Loucy (cell line): ENCODE measurements around the gene CAMK1D.
"Not testable (repeated sequence)": the region's sequence is repeated elsewhere in the genome, so short reads cannot be mapped to it uniquely, and the experiment has no call there.

Experiments
- H2AFZ ChIP-seq: fragments of 200-600 bp; sonication (generic); 2 replicates; pipeline ENCODE4 v1.6.0; 2016; ENCODE audit warnings: antibody characterized with exemption, mild to moderate bottlenecking, low read length, moderate library complexity
- H3F3A ChIP-seq: fragments of 200-600 bp; 2 replicates; pipeline ENCODE4 v1.6.0; 2016; ENCODE audit warnings: antibody characterized with exemption, low read depth, mild to moderate bottlenecking
- H3K27me3 ChIP-seq: fragments of 200-600 bp; sonication (generic); 2 replicates; pipeline ENCODE4 v1.6.1; 2014; ENCODE audit warnings: low read length, mild to moderate bottlenecking; ENCODE audit not compliant: insufficient read depth, poor library complexity, severe bottlenecking
- H3K36me3 ChIP-seq: fragments of 200-600 bp; sonication (generic); 2 replicates; pipeline ENCODE4 v1.6.1; 2016; ENCODE audit warnings: low read length; ENCODE audit not compliant: insufficient read depth
- H3K4me1 ChIP-seq: fragments of 200-600 bp; sonication (generic); 2 replicates; pipeline ENCODE4 v1.5.1; 2014; ENCODE audit warnings: low read length, mild to moderate bottlenecking; ENCODE audit not compliant: insufficient read depth, poor library complexity, severe bottlenecking
- H3K4me2 ChIP-seq: fragments of 200-600 bp; sonication (generic); 2 replicates; pipeline ENCODE4 v1.6.0; 2014; ENCODE audit warnings: antibody characterized with exemption, low read length, low read depth, mild to moderate bottlenecking; ENCODE audit not compliant: poor library complexity, severe bottlenecking
- H3K4me3 ChIP-seq: fragments of 200-600 bp; sonication (generic); 2 replicates; pipeline ENCODE4 v1.5.1; 2014; ENCODE audit warnings: low read length, mild to moderate bottlenecking, mixed read lengths; ENCODE audit not compliant: poor library complexity, severe bottlenecking
- H3K79me2 ChIP-seq: fragments of 200-600 bp; sonication (generic); 2 replicates; pipeline ENCODE4 v1.6.1; 2014; ENCODE audit warnings: low read length; ENCODE audit not compliant: insufficient read depth
- H3K9ac ChIP-seq: fragments of 200-600 bp; sonication (generic); 2 replicates; pipeline ENCODE4 v1.6.0; 2014; ENCODE audit warnings: mild to moderate bottlenecking, low read depth, low read length, moderate library complexity; ENCODE audit not compliant: poor library complexity, severe bottlenecking
- H3K9me2 ChIP-seq: fragments of 200-600 bp; sonication (generic); replicated peaks from 2 replicates; pipeline ENCODE4 v1.6.1; 2016; ENCODE audit warnings: low read depth, low read length, mixed read lengths
- H3K9me3 ChIP-seq: fragments of 200-600 bp; sonication (generic); 2 replicates; pipeline ENCODE4 v1.6.1; 2014; ENCODE audit warnings: mild to moderate bottlenecking, antibody characterized with exemption, low read length, low read depth; ENCODE audit not compliant: insufficient read depth
- H4K20me1 ChIP-seq: fragments of 200-600 bp; sonication (generic); 2 replicates; pipeline ENCODE4 v1.6.0; 2014; ENCODE audit warnings: antibody characterized with exemption, low read length, mild to moderate bottlenecking; ENCODE audit not compliant: insufficient read depth, poor library complexity, severe bottlenecking
- EZH2phosphoT487 ChIP-seq: fragments of 200-600 bp; IDR thresholded peaks from 2 replicates; pipeline ENCODE4 v1.6.1; 2018; ENCODE audit warnings: antibody characterized with exemption, mild to moderate bottlenecking, moderate library complexity, borderline replicate concordance
- TF ChIP-seq, protein P1 (sequence below): fragments of 200-600 bp; sonication (generic); conservative IDR thresholded peaks from 2 replicates; pipeline ENCODE4 v1.5.1; 2014; ENCODE audit warnings: mild to moderate bottlenecking, antibody characterized with exemption, low read length

CAMK1D gene

DNA sequence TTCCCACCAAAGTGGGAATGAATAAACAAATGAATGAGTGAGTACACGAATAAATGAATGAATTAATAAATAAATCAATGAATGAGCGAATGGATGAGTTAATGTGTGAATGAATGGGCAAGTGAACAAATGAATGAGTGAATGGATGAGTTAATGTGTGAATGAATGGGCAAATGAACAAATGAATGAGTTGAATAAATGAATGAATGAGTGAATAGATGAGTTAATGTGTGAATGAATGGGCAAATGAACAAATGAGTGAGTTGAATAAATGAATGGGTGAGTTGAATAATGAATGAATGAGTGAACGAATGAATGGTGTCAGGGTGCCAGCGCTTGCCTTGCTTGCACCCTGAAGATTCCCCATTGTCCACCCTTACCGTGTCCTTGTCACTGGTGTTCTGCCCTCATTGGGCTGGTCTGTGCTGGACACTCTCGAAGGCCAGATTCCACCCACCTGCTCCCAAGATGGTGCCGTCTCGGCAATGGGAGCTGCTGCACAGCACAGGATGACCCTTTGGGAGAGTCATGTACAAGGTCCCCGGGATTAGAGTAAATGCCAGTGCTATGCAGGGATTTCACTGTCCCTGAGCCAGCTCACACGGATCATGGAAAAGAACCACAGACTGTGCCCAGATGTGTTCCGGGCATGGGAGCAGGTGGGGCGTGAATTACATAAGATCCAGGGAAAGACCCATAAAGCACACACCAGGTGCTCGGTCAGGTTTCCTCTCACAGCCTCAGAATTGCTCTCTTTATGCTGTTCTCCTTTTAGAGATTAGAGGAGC lies 83.2 kb downstream of the CAMK1D start:
- no peaks in the 10 kb centered on the region for H3K36me3 ChIP-seq
- no peaks in the 10 kb centered on the region for H3K9me2 ChIP-seq
- no peak overlapping the region for H3K4me2 ChIP-seq
- H3K79me2 ChIP-seq, result no peaks in the 10 kb centered on the region
- no peaks in the 10 kb centered on the region for H3K9me3 ChIP-seq
- TF ChIP-seq, protein P1, sequence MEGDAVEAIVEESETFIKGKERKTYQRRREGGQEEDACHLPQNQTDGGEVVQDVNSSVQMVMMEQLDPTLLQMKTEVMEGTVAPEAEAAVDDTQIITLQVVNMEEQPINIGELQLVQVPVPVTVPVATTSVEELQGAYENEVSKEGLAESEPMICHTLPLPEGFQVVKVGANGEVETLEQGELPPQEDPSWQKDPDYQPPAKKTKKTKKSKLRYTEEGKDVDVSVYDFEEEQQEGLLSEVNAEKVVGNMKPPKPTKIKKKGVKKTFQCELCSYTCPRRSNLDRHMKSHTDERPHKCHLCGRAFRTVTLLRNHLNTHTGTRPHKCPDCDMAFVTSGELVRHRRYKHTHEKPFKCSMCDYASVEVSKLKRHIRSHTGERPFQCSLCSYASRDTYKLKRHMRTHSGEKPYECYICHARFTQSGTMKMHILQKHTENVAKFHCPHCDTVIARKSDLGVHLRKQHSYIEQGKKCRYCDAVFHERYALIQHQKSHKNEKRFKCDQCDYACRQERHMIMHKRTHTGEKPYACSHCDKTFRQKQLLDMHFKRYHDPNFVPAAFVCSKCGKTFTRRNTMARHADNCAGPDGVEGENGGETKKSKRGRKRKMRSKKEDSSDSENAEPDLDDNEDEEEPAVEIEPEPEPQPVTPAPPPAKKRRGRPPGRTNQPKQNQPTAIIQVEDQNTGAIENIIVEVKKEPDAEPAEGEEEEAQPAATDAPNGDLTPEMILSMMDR, result no peak
- no peak for TF ChIP-seq EZH2phosphoT487
- H3K9ac ChIP-seq, result no peak overlapping the region
- H4K20me1 ChIP-seq, result no peaks in the 10 kb centered on the region
- no peak overlapping the region for H3K4me3 ChIP-seq
- no peaks in the 10 kb centered on the region for H3K27me3 ChIP-seq
- H3F3A ChIP-seq, result no peaks in the 10 kb centered on the region
- no peaks in the 10 kb centered on the region for H3K4me1 ChIP-seq
- no peak overlapping the region for H2AFZ ChIP-seq

DNA sequence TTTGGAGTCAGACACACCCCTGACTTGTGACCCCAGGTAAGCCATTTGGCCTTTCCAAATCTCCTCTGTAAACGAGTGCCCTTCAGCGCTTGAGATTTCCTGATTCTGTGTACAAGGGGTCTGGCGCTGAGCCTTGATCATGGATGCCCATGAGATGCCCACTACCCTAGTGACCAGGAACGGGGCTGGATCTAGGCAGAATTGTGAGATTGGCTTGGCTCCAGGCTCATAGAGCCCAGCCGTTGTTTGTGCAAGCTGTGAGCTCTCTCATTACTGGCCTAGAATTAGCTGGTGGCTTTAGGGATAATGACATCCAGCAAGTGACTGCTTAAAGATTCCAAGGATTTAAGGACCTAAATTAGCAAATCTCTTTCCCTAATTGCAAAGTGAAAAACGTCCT lies 84.9 kb downstream of the CAMK1D start:
- Histone ChIP-seq H3F3A (no peaks in the 10 kb centered on the region), H2AFZ (no peak overlapping the region), H3K27me3 (no peaks in the 10 kb centered on the region), H3K9me2 (no peaks in the 10 kb centered on the region), H3K9me3 (no peaks in the 10 kb centered on the region), H3K4me1 (no peaks in the 10 kb centered on the region), H3K79me2 (no peaks in the 10 kb centered on the region), H3K4me2 (no peak overlapping the region), H3K4me3 (no peak overlapping the region), H4K20me1 (no peaks in the 10 kb centered on the region), H3K9ac (no peak overlapping the region), H3K36me3 (no peaks in the 10 kb centered on the region)
- no peak for TF ChIP-seq EZH2phosphoT487
- TF ChIP-seq, protein P1, result no peak

DNA sequence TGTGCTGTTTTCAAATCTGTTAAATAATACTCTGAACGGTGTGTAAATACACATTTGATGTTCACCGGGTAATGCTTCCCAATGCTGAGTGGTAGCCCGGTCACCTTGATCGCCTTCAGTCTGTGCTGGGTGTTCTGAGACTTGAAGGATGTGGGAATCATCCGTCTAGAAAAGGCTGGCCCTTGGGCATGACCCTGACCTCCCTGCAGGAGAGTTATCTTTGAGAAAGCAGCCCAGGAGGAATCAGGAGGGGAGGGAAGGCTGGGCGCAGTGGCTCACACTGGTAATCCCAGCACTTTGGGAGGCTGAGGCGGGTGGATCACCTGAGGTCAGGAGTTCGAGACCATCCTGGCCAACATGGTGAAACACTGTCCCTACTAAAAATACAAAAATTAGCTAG lies 85.3 kb downstream of the CAMK1D start:
- H3K9ac ChIP-seq, H3K79me2 ChIP-seq, H3K4me1 ChIP-seq, H3K4me3 ChIP-seq, H3K27me3 ChIP-seq, H4K20me1 ChIP-seq, H3F3A ChIP-seq, H3K9me2 ChIP-seq, H3K36me3 ChIP-seq, H2AFZ ChIP-seq, H3K4me2 ChIP-seq, H3K9me3 ChIP-seq: not testable (repeated sequence)

DNA sequence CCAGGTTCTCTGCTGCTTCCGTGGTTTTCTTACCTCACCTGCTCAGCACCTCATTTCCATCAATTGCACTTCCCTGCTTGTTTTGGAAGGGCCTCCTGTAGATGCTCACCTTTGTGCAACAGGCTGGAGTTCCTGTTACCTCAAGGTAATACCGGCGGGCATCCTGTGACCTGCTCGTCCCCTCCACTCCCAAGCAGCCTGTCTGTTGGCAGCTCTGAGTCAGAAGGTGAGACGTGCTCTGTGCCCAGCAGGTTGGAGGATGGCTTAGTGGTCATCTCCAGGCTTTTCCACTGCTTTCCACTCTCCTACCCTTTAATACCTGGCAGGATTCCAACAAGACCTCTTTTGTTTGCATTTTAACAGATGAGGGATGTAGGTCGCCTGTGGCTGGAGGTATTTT lies 86.0 kb downstream of the CAMK1D start:
- Histone ChIP-seq H2AFZ (no peak overlapping the region), H3K9me3 (no peaks in the 10 kb centered on the region), H3K79me2 (no peaks in the 10 kb centered on the region), H4K20me1 (no peaks in the 10 kb centered on the region), H3K36me3 (no peaks in the 10 kb centered on the region), H3F3A (no peaks in the 10 kb centered on the region), H3K4me3 (no peak overlapping the region), H3K9me2 (no peaks in the 10 kb centered on the region), H3K9ac (no peak overlapping the region), H3K4me1 (no peaks in the 10 kb centered on the region), H3K4me2 (no peak overlapping the region), H3K27me3 (no peaks in the 10 kb centered on the region)
- TF ChIP-seq, protein P1, result no peak
- no peak for TF ChIP-seq EZH2phosphoT487
